GM21825 (cell line): Measurements from ENCODE around the gene KLK6.
"Not testable (repeated sequence)": the region's sequence is repeated elsewhere in the genome, so short reads cannot be mapped to it uniquely, and the experiment has no call there.

Source experiments
- ATAC-seq: cut with Tn5 transposase; IDR thresholded peaks from one replicate; pipeline ENCODE4 v1.9.1; 2021; ENCODE audit warnings: mild to moderate bottlenecking, moderate library complexity; ENCODE audit not compliant: unreplicated experiment

KLK6 gene

GRCh38 chr19:50994129-50994528, 24.7 kb upstream of the KLK6 start:
- no peak for ATAC-seq

GRCh38 chr19:50992666-50993035, 23.3 kb upstream of the KLK6 start:
- no peak for ATAC-seq

- ATAC-seq: not testable (repeated sequence)
Measured at GRCh38 chr19:50984416-50984815, 15.0 kb upstream of the KLK6 start.

GRCh38 chr19:50983625-50984292, 14.4 kb upstream of the KLK6 start, which contains the start of gene KLK7:
TSS of gene KLK7 (minus strand) at chr19:50983917. CDS start at chr19:50982399, 1,518 bp downstream.
- ATAC-seq: no peak

GRCh38 chr19:50982186-50982585, 12.8 kb upstream of the KLK6 start:
- ATAC-seq: no peak

GRCh38 chr19:50981587-50982146, 12.3 kb upstream of the KLK6 start:
- no peak for ATAC-seq

- ATAC-seq: no peak
Measured at GRCh38 chr19:50980208-50980607, 10.8 kb upstream of the KLK6 start.

- ATAC-seq: no peak
Measured at GRCh38 chr19:50979758-50980157, 10.4 kb upstream of the KLK6 start.

- ATAC-seq: no peak
Measured at GRCh38 chr19:50978772-50979390, 9.5 kb upstream of the KLK6 start.

GRCh38 chr19:50977626-50978025, 8.2 kb upstream of the KLK6 start:
- no peak for ATAC-seq

- no peak for ATAC-seq
Measured at GRCh38 chr19:50975766-50976165, 6.4 kb upstream of the KLK6 start.

GRCh38 chr19:50974702-50975556, 5.5 kb upstream of the KLK6 start:
- no peak for ATAC-seq

- no peak for ATAC-seq
Measured at GRCh38 chr19:50972795-50973376, 3.5 kb upstream of the KLK6 start.

- ATAC-seq: not testable (repeated sequence)
Measured at GRCh38 chr19:50969810-50970209, 419 bp upstream of the KLK6 start.

GRCh38 chr19:50968716-50969412, 527 bp downstream of the KLK6 start:
- ATAC-seq: no peak

- ATAC-seq: no peak
Measured at GRCh38 chr19:50967929-50968715, 1.3 kb downstream of the KLK6 start.

- no peak for ATAC-seq
Measured at GRCh38 chr19:50964266-50964665, 5.1 kb downstream of the KLK6 start.

GRCh38 chr19:50963381-50963780, 6.0 kb downstream of the KLK6 start:
- ATAC-seq: no peak

- ATAC-seq: no peak
Measured at GRCh38 chr19:50962245-50962644, 7.1 kb downstream of the KLK6 start.
